ENCODE data around the gene PRAMEF11.
"Not testable (repeated sequence)": the region's sequence is repeated elsewhere in the genome, so short reads cannot be mapped to it uniquely, and the experiment has no call there.

- TF ChIP-seq CTCF, POLR2A (IDR thresholded peaks at IDR 0.05): not testable (repeated sequence)
Observed at GRCh38 chr1:12856786-12857185, 25.6 kb upstream of the PRAMEF11 start, which contains the start of gene PRAMEF2.

All from testis (tissue), 2 donors.